HepG2 (cell line): Measurements from ENCODE around the gene NKAIN4. TPM values are rescaled to one million over a fixed set of nuclear protein-coding genes. Genes with fewer than 3 reads are reported as not detected.
A peak's percentile ranks its signal among the peaks of the same experiment; 100 is the strongest.

ENCODE experiments used
- ATAC-seq: fragments of 200-7000 bp; cut with Tn5 transposase; 3 replicates; pipeline ENCODE4 v1.9.1; 2020; ENCODE audit warnings: mild to moderate bottlenecking, moderate library complexity
- BruUV-seq: library from RNA; stranded (reverse); fragments of 400-500 nt; replicated peaks from 2 replicates; lab custom pipeline; 2021; lab: Mats Ljungman, UMichigan
- CTCF ChIA-PET: fragments of 300-600 bp; formaldehyde crosslinking; extraction: SDS; loops from one replicate; lab custom pipeline; 2021; ENCODE audit warnings: low total read pairs, inconsistent platforms, low intra/inter-chr PET ratio; lab: Yijun Ruan, JAX
- POLR2A ChIA-PET: fragments of 350-600 bp; sonication (Branson Sonifier 250); formaldehyde crosslinking; loops from one replicate; lab custom pipeline; 2020; ENCODE audit warnings: antibody characterized with exemption, inconsistent platforms; lab: Yijun Ruan, JAX
- DNase-seq: peaks from one replicate; pipeline ENCODE4 v3.0.0-alpha.2; 2015; ENCODE audit warnings: low spot score
- FAIRE-seq: peaks from 3 replicates; lab custom pipeline; 2011; peaks lifted over from hg19 to GRCh38; lab: Jason Lieb, UNC
- H2AFZ ChIP-seq: one replicate; pipeline ENCODE4 v1.6.1; 2011; ENCODE audit warnings: low read length, inconsistent platforms
- H3K27ac ChIP-seq: fragments of 300-600 bp; 3 replicates; pipeline ENCODE4 v1.8.0; 2011; ENCODE audit warnings: mixed run types, mild to moderate bottlenecking, mixed read lengths, low read length, inconsistent platforms; ENCODE audit not compliant: insufficient read depth; ENCODE audit errors: extremely low read length
- H3K27me3 ChIP-seq, 2 experiments: fragments of 200-600 bp in 1 of 2; 2 replicates in 1 of 2; 3 replicates in 1 of 2; pipeline versions ENCODE4 v1.6.0 to v1.8.0; 2011; ENCODE audit warnings: low read length in 2 of 2, mild to moderate bottlenecking in 2 of 2, moderate library complexity in 2 of 2, inconsistent platforms in 1 of 2; ENCODE audit not compliant: insufficient read depth in 2 of 2, control insufficient read depth in 1 of 2
- H3K36me3 ChIP-seq, 2 experiments: fragments of 200-600 bp in 1 of 2; replicated peaks in 1 of 2; 2 replicates in 1 of 2; 3 replicates in 1 of 2; pipeline versions ENCODE4 v1.5.1 to v1.8.0; 2011; ENCODE audit warnings: low read length in 2 of 2, inconsistent platforms in 1 of 2; ENCODE audit not compliant: insufficient read depth in 2 of 2, control insufficient read depth in 1 of 2
- H3K4me1 ChIP-seq: 2 replicates; pipeline ENCODE4 v1.5.1; 2012; ENCODE audit warnings: low read length, inconsistent platforms; ENCODE audit not compliant: insufficient read depth
- H3K4me2 ChIP-seq: 2 replicates; pipeline ENCODE4 v1.6.0; 2011; ENCODE audit warnings: low read depth, low read length, inconsistent platforms
- H3K4me3 ChIP-seq, 3 experiments: fragments of 200-600 bp in 1 of 3; sonication (generic), shearing (Covaris generic) in 1 of 3; replicated peaks in 1 of 3; 2 replicates each; pipeline ENCODE4 v1.5.1; 2011 to 2016; ENCODE audit warnings: low read length in 3 of 3, inconsistent platforms in 2 of 3, low read depth in 2 of 3, mild to moderate bottlenecking in 2 of 3, control low read depth in 1 of 3, mixed read lengths in 1 of 3; ENCODE audit not compliant: insufficient read depth in 1 of 3
- H3K79me2 ChIP-seq: one replicate; pipeline ENCODE4 v1.6.1; 2011; ENCODE audit warnings: low read length, inconsistent platforms; ENCODE audit not compliant: insufficient read depth
- H3K9ac ChIP-seq: 2 replicates; pipeline ENCODE4 v1.6.0; 2011; ENCODE audit warnings: mild to moderate bottlenecking, low read depth, low read length, inconsistent platforms; ENCODE audit not compliant: insufficient read depth
- H3K9me3 ChIP-seq: 2 replicates; pipeline ENCODE4 v1.5.1; 2012; ENCODE audit warnings: mild to moderate bottlenecking, low read length
- H4K20me1 ChIP-seq: 2 replicates; pipeline ENCODE4 v1.6.0; 2011; ENCODE audit warnings: inconsistent platforms, mild to moderate bottlenecking, low read length, moderate library complexity; ENCODE audit not compliant: insufficient read depth
- CENPX ChIP-seq: sonication (generic); formaldehyde crosslinking; IDR thresholded peaks from 2 replicates; pipeline ENCODE4 v1.9.0; 2021; ENCODE audit warnings: mild to moderate bottlenecking, missing genetic modification reagents, moderate library complexity
- EZH2 ChIP-seq: conservative IDR thresholded peaks from 2 replicates; pipeline ENCODE4 v1.6.1; 2012; ENCODE audit warnings: mild to moderate bottlenecking, low read depth, low read length, moderate library complexity
- HNRNPUL1 ChIP-seq: fragments of 200-400 bp; formaldehyde crosslinking; IDR thresholded peaks from 2 replicates; pipeline ENCODE4 v1.6.1; 2017; ENCODE audit warnings: low read depth, mild to moderate bottlenecking, low read length, moderate library complexity
- MTF2 ChIP-seq: sonication (generic); formaldehyde crosslinking; IDR thresholded peaks from 2 replicates; pipeline ENCODE4 v1.5.0; 2020; ENCODE audit warnings: missing genetic modification reagents, borderline replicate concordance
- NONO ChIP-seq, 2 experiments: fragments of 450-650 bp in 1 of 2; sonication (generic) in 1 of 2; formaldehyde crosslinking in 1 of 2; IDR thresholded peaks in 1 of 2; conservative IDR thresholded peaks in 1 of 2; 2 replicates each; pipeline versions ENCODE4 v1.6.1 to v1.8.0; 2017 to 2022; ENCODE audit warnings: mild to moderate bottlenecking in 1 of 2, missing genetic modification reagents in 1 of 2, moderate library complexity in 1 of 2
- POGZ ChIP-seq: sonication (generic); formaldehyde crosslinking; IDR thresholded peaks from 2 replicates; pipeline ENCODE4 v1.4.0; 2020; ENCODE audit warnings: mild to moderate bottlenecking, missing genetic modification reagents
- ZNF768 ChIP-seq: sonication (generic); formaldehyde crosslinking; IDR thresholded peaks from 2 replicates; pipeline ENCODE4 v1.4.0; 2020; ENCODE audit warnings: missing genetic modification reagents
- ZNF776 ChIP-seq: sonication (generic); formaldehyde crosslinking; IDR thresholded peaks from 2 replicates; pipeline ENCODE4 v1.4.0; 2020; ENCODE audit warnings: mild to moderate bottlenecking, missing genetic modification reagents
- WGBS: methylation state at CpG from one replicate; pipeline ENCODE4 v1.1.6; 2017; ENCODE audit warnings: low lambda C conversion rate; 5-methylcytosine and 5-hydroxymethylcytosine counted together
- in situ Hi-C: cut with HindIII; loops from 2 replicates; pipeline ENCODE4 v1.10.0; 2017; ENCODE audit warnings: low pct_unique_long_range_greater_than_20kb; ENCODE audit not compliant: extremely low pct_ligation_motif_present
- intact Hi-C: fragments of 100-400 bp; cut with micrococcal nuclease; formaldehyde crosslinking; loops from one replicate; pipeline ENCODE4 v1.10.0; 2022; ENCODE audit not compliant: unreplicated experiment
- polyA plus RNA-seq, 8 experiments: library from polyadenylated mRNA; depleted of rRNA in 3 of 8; stranded (reverse) in 7 of 8; unstranded in 1 of 8; fragments of >200 nt; fragmentation: Illumina TruSeq in 4 of 8; extraction: Trizol in 4 of 8; gene quantifications; 2 replicates each; pipeline versions ENCODE4 v1.2.1 to v1.2.3, GENCODE V29; 2011 to 2016; ENCODE audit warnings: low read depth in 4 of 8, missing spikeins in 1 of 8, mixed read lengths in 1 of 8; ENCODE audit not compliant: insufficient read depth in 1 of 8
- total RNA-seq, 5 experiments: library from RNA; depleted of rRNA; stranded (reverse); fragments of >200 nt; fragmentation: Illumina TruSeq; extraction: Trizol; gene quantifications; 2 replicates each; pipeline ENCODE4 v1.2.3, GENCODE V29; 2016; ENCODE audit warnings: low read depth in 1 of 5
- TF ChIP-seq, protein P1 (sequence below): sonication (generic); formaldehyde crosslinking; IDR thresholded peaks from 2 replicates; pipeline ENCODE4 v1.4.0; 2020; ENCODE audit warnings: missing genetic modification reagents
- TF ChIP-seq, protein P2 (sequence below): sonication (generic); formaldehyde crosslinking; IDR thresholded peaks from 2 replicates; pipeline ENCODE4; 2020; ENCODE audit warnings: missing genetic modification reagents, mild to moderate bottlenecking, borderline replicate concordance
- TF ChIP-seq, protein P3 (sequence below): sonication (generic); formaldehyde crosslinking; IDR thresholded peaks from 2 replicates; pipeline ENCODE4 v1.8.0; 2022; ENCODE audit warnings: mild to moderate bottlenecking, missing genetic modification reagents

The NKAIN4 gene
- total and polyA plus RNA-seq, 2 of the 13 experiments (the other 11 are each of a cell fraction or from before 2014, with no cell fraction given) = not detected

DNA sequence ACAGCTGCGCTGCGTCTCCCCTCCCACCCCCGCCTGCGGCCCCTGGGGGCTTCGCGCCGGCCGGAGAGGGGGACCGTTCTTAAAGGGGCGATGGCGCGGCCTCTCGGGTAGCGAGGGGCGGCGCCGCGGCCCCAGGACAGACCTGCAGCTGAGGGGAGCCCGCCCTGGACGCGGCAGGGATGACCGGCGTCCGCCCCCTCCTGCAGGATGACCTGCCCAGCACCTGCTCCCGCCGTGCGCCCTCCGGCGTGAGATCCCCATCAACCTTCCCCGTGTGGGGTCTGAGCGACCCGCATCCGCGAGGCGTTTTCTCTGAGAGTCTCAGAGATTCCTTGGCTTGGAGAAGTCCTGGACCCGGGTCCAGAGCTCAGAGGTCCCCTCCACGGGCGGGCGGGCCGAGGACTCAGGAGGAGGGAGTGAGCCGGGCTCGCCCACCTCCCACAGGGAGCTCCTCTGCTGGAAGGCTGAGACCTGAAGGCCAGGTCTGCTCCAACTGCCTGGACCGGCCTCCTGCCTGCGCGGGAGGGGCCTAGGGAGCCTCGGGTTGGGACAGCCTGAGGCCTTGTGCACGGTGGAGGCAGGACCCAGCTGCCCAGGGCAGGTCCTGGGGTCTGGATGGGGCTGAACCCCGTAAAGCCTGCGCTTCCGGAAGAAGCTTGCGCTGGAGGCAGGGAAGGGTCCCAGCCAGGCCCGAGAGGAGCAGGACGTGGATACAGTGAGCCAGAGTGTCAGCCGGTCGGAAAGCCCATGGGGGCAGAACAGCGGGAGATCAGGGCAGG, 532 bp upstream of the NKAIN4 start:
- peak; percentile 25 for ATAC-seq
- H3K27ac ChIP-seq = no peak overlapping the region

More for the DNA sequence above, 532 bp upstream of the NKAIN4 start:
- Histone ChIP-seq H3K4me1 (peaks cover 17% of the 10 kb centered on the region), H3K36me3 (no peaks in the 10 kb centered on the region), H3K9me3 (no peaks in the 10 kb centered on the region), H3K9ac (no peak overlapping the region)
- BruUV-seq = no TSS peak
- intact Hi-C loops = no loop called here
- ChIA-PET CTCF (no interaction called here), POLR2A (no interaction called here)
- peak; percentile 32; the same call in 1 of the 2 replicates for TF ChIP-seq ZNF768 (CRISPR knock-in tag)
- no peak for TF ChIP-seq CENPX (CRISPR knock-in tag)
- peak; percentile 91; the same call in 1 of the 2 replicates for TF ChIP-seq EZH2
- TF ChIP-seq HNRNPUL1 = no peak
- TF ChIP-seq NONO (IDR thresholded peaks at IDR 0.05) = no peak
- no peak for TF ChIP-seq NONO (CRISPR knock-in tag; conservative IDR thresholded peaks at IDR 0.05)
- TF ChIP-seq, protein P1, sequence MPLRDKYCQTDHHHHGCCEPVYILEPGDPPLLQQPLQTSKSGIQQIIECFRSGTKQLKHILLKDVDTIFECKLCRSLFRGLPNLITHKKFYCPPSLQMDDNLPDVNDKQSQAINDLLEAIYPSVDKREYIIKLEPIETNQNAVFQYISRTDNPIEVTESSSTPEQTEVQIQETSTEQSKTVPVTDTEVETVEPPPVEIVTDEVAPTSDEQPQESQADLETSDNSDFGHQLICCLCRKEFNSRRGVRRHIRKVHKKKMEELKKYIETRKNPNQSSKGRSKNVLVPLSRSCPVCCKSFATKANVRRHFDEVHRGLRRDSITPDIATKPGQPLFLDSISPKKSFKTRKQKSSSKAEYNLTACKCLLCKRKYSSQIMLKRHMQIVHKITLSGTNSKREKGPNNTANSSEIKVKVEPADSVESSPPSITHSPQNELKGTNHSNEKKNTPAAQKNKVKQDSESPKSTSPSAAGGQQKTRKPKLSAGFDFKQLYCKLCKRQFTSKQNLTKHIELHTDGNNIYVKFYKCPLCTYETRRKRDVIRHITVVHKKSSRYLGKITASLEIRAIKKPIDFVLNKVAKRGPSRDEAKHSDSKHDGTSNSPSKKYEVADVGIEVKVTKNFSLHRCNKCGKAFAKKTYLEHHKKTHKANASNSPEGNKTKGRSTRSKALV = peak; percentile 51; the same call in 1 of the 2 replicates
- 0 out of 2 replicates have a peak, but pooled peaks have one; percentile 52 for TF ChIP-seq MTF2
- 0 out of 2 replicates have a peak, but pooled peaks have one; percentile 39 for TF ChIP-seq ZNF776 (CRISPR knock-in tag)
- TF ChIP-seq, protein P2, sequence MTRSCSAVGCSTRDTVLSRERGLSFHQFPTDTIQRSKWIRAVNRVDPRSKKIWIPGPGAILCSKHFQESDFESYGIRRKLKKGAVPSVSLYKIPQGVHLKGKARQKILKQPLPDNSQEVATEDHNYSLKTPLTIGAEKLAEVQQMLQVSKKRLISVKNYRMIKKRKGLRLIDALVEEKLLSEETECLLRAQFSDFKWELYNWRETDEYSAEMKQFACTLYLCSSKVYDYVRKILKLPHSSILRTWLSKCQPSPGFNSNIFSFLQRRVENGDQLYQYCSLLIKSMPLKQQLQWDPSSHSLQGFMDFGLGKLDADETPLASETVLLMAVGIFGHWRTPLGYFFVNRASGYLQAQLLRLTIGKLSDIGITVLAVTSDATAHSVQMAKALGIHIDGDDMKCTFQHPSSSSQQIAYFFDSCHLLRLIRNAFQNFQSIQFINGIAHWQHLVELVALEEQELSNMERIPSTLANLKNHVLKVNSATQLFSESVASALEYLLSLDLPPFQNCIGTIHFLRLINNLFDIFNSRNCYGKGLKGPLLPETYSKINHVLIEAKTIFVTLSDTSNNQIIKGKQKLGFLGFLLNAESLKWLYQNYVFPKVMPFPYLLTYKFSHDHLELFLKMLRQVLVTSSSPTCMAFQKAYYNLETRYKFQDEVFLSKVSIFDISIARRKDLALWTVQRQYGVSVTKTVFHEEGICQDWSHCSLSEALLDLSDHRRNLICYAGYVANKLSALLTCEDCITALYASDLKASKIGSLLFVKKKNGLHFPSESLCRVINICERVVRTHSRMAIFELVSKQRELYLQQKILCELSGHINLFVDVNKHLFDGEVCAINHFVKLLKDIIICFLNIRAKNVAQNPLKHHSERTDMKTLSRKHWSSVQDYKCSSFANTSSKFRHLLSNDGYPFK (CRISPR knock-in tag) = 0 out of 2 replicates have a peak, but pooled peaks have one; percentile 15
- peak; percentile 24; the same call in 1 of the 2 replicates for TF ChIP-seq POGZ (CRISPR knock-in tag)
- TF ChIP-seq, protein P3, sequence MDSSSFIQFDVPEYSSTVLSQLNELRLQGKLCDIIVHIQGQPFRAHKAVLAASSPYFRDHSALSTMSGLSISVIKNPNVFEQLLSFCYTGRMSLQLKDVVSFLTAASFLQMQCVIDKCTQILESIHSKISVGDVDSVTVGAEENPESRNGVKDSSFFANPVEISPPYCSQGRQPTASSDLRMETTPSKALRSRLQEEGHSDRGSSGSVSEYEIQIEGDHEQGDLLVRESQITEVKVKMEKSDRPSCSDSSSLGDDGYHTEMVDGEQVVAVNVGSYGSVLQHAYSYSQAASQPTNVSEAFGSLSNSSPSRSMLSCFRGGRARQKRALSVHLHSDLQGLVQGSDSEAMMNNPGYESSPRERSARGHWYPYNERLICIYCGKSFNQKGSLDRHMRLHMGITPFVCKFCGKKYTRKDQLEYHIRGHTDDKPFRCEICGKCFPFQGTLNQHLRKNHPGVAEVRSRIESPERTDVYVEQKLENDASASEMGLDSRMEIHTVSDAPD (CRISPR knock-in tag) = no peak
- TF ChIP-seq, all 625 proteins: peak for 7
- no peak overlapping the region for H2AFZ ChIP-seq
- H4K20me1 ChIP-seq = peaks cover 5% of the 10 kb centered on the region; the same call in 1 of the 2 replicates
- WGBS = 14% methylated on average over 29 of the region's 56 CpGs
- H3K27me3 ChIP-seq = peaks cover 31 to 82% of the 10 kb centered on the region in 2 experiments
- in situ Hi-C loops = no loop called here
- FAIRE-seq (no peak), DNase-seq (no peak)
- no peak overlapping the region for H3K4me3 ChIP-seq
- no peaks in the 10 kb centered on the region for H3K79me2 ChIP-seq
- no peak overlapping the region for H3K4me2 ChIP-seq
